Epithelial cell of esophagus (primary cell): ENCODE measurements around the gene SLC5A4.
"Not testable (repeated sequence)": the region's sequence is repeated elsewhere in the genome, so short reads cannot be mapped to it uniquely, and the experiment has no call there.

Experiments
- DNase-seq: peaks from one replicate; pipeline ENCODE4 v3.0.0; 2010; ENCODE audit warnings: low read depth
- H3K4me3 ChIP-seq: 2 replicates; pipeline ENCODE4 v1.5.1; 2011; ENCODE audit warnings: mild to moderate bottlenecking, low read length, control low read depth
- CTCF ChIP-seq: IDR thresholded peaks from 2 replicates; pipeline ENCODE4 v1.5.1; 2011; ENCODE audit warnings: low read depth, mild to moderate bottlenecking, low read length, control low read depth, inconsistent platforms; ENCODE audit not compliant: insufficient read depth; ENCODE audit errors: missing control alignments

The SLC5A4 gene

GRCh38 chr22:32200752-32201151 lies 54.4 kb downstream of the SLC5A4 start:
- no peak for DNase-seq
- TF ChIP-seq CTCF, result no peak
- no peak overlapping the region for H3K4me3 ChIP-seq

- DNase-seq, result no peak
Measured at GRCh38 chr22:32199961-32200360, 55.2 kb downstream of the SLC5A4 start.

GRCh38 chr22:32199341-32199740 lies 55.8 kb downstream of the SLC5A4 start:
- DNase-seq, result no peak
- TF ChIP-seq CTCF, result no peak

More at GRCh38 chr22:32199961-32200360, 55.2 kb downstream of the SLC5A4 start:
- TF ChIP-seq CTCF, result no peak
- H3K4me3 ChIP-seq, result no peak overlapping the region

GRCh38 chr22:32197553-32198226 lies 57.5 kb downstream of the SLC5A4 start:
- not testable (repeated sequence) for DNase-seq, H3K4me3 ChIP-seq

More at GRCh38 chr22:32199341-32199740, 55.8 kb downstream of the SLC5A4 start:
- H3K4me3 ChIP-seq, result no peak overlapping the region

GRCh38 chr22:32195900-32196299 lies 59.2 kb downstream of the SLC5A4 start:
- not testable (repeated sequence) for H3K4me3 ChIP-seq, DNase-seq

GRCh38 chr22:32193346-32193745 lies 61.8 kb downstream of the SLC5A4 start:
- not testable (repeated sequence) for DNase-seq, H3K4me3 ChIP-seq

DNA sequence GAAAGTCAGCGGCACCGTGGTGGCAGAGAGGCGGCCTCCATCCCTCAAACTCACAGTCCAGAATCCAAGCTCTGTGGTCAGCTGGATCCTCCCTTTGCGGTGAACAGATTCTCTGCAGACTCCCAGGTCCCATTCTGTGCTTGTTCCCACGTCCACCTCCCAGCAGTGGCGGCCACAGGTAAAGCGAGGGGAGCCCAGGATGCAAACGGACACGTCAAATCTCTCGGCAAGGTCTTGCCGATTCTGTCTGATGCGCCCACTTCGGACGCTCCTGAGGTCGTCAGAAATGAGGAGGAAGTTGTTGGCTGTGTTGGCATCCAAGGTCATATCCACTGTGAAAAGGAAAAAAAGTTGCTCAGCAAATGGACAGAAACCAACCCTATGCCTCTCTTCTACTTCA lies 64.1 kb downstream of the SLC5A4 start:
- DNase-seq, H3K4me3 ChIP-seq: not testable (repeated sequence)

GRCh38 chr22:32185821-32186220 lies 69.3 kb downstream of the SLC5A4 start:
- no peak for TF ChIP-seq CTCF
- no peak for DNase-seq
- H3K4me3 ChIP-seq, result no peak overlapping the region

- no peak overlapping the region for H3K4me3 ChIP-seq
- DNase-seq, result no peak
- no peak for TF ChIP-seq CTCF
Measured at GRCh38 chr22:32183625-32184024, 71.5 kb downstream of the SLC5A4 start.
